Stimulated activated CD4-positive, alpha-beta T cell treated with anti-CD3 and anti-CD28 coated beads, Interleukin-12 subunit alpha, Interleukin-12 subunit beta, amount 100 ng/mL, for 4 hours (primary cell): ENCODE results near the gene LRRC8A.
"Not testable (repeated sequence)": the region's sequence is repeated elsewhere in the genome, so short reads cannot be mapped to it uniquely, and the experiment has no call there.

Experiments
- DNase-seq: peaks from one replicate; pipeline ENCODE4 v3.0.0-alpha.2; 2020

The LRRC8A gene

GRCh38 chr9:128870128-128870940 lies 11.6 kb upstream of the LRRC8A start:
- DNase-seq = no peak

GRCh38 chr9:128870941-128871265 lies 11.0 kb upstream of the LRRC8A start:
- not testable (repeated sequence) for DNase-seq

GRCh38 chr9:128877852-128878251 lies 4.1 kb upstream of the LRRC8A start:
- DNase-seq = no peak

GRCh38 chr9:128882677-128883603 lies 1.0 kb downstream of the LRRC8A start:
- no peak for DNase-seq

- DNase-seq = no peak
Measured at GRCh38 chr9:128884164-128884563, 2.2 kb downstream of the LRRC8A start.

GRCh38 chr9:128885376-128885775 lies 3.4 kb downstream of the LRRC8A start:
- no peak for DNase-seq

GRCh38 chr9:128885798-128886197 lies 3.9 kb downstream of the LRRC8A start:
- no peak for DNase-seq

- no peak for DNase-seq
Measured at GRCh38 chr9:128886211-128886891, 4.4 kb downstream of the LRRC8A start.

- no peak for DNase-seq
Measured at GRCh38 chr9:128887049-128887448, 5.1 kb downstream of the LRRC8A start.

GRCh38 chr9:128887914-128888350 lies 6.0 kb downstream of the LRRC8A start:
- DNase-seq = no peak

GRCh38 chr9:128891321-128892220 lies 9.6 kb downstream of the LRRC8A start:
- no peak for DNase-seq

- DNase-seq = no peak
Measured at GRCh38 chr9:128892221-128892921, 10.4 kb downstream of the LRRC8A start.

- DNase-seq = no peak
Measured at GRCh38 chr9:128893354-128893753, 11.4 kb downstream of the LRRC8A start.

- no peak for DNase-seq
Measured at GRCh38 chr9:128894764-128895163, 12.8 kb downstream of the LRRC8A start.

GRCh38 chr9:128895556-128895955 lies 13.6 kb downstream of the LRRC8A start:
- no peak for DNase-seq

- DNase-seq = no peak
Measured at GRCh38 chr9:128898382-128898781, 16.4 kb downstream of the LRRC8A start.

GRCh38 chr9:128898845-128899565 lies 17.1 kb downstream of the LRRC8A start:
- DNase-seq = no peak

- peak; percentile 10 for DNase-seq
Measured at GRCh38 chr9:128899566-128900322, 17.8 kb downstream of the LRRC8A start.

GRCh38 chr9:128901379-128901778 lies 19.4 kb downstream of the LRRC8A start:
- DNase-seq = no peak

GRCh38 chr9:128901822-128902221 lies 19.9 kb downstream of the LRRC8A start:
- no peak for DNase-seq
